ENCODE results near the gene HECW1.

GRCh38 chr7:43298617-43299016 is 186.2 kb downstream of the HECW1 start:
- TF ChIP-seq CTCF (optimal IDR thresholded peaks at IDR 0.05 in 1 of 3, IDR thresholded peaks at IDR 0.05 in 1 of 3, conservative IDR thresholded peaks at IDR 0.05 in 1 of 3; ENCODE audit: extremely low read depth in 1 of 3, insufficient read depth in 2 of 3, low read length in 3 of 3) (no peak), EZH2 (IDR thresholded peaks at IDR 0.05; ENCODE audit: low read length) (no peak)

Measured in keratinocyte (primary cell).